LHCN-M2 (cell line): ENCODE data around the gene KCNAB3. TPM values are rescaled to one million over a fixed set of nuclear protein-coding genes. Genes with fewer than 3 reads are reported as not detected.
A peak's percentile ranks its signal among the peaks of the same experiment; 100 is the strongest.
"Not testable (repeated sequence)": the region's sequence is repeated elsewhere in the genome, so short reads cannot be mapped to it uniquely, and the experiment has no call there.

ENCODE experiments used
- DNase-seq: peaks from one replicate; pipeline ENCODE4 v3.0.0-alpha.2; 2012; ENCODE audit warnings: low read depth
- polyA plus RNA-seq: library from polyadenylated mRNA; unstranded; fragments of >200 nt; gene quantifications from one replicate; pipeline ENCODE4 v1.2.1, GENCODE V29; 2012; ENCODE audit warnings: missing spikeins
- total RNA-seq: library from RNA; depleted of rRNA; stranded (reverse); fragments of >200 nt; gene quantifications from 2 replicates; pipeline ENCODE4 v1.2.3, GENCODE V29; 2014; rRNA removed

Gene KCNAB3
- total RNA-seq: 0.32 and 0.46 TPM in 2 replicates
- polyA plus RNA-seq: 0.38 TPM

DNA sequence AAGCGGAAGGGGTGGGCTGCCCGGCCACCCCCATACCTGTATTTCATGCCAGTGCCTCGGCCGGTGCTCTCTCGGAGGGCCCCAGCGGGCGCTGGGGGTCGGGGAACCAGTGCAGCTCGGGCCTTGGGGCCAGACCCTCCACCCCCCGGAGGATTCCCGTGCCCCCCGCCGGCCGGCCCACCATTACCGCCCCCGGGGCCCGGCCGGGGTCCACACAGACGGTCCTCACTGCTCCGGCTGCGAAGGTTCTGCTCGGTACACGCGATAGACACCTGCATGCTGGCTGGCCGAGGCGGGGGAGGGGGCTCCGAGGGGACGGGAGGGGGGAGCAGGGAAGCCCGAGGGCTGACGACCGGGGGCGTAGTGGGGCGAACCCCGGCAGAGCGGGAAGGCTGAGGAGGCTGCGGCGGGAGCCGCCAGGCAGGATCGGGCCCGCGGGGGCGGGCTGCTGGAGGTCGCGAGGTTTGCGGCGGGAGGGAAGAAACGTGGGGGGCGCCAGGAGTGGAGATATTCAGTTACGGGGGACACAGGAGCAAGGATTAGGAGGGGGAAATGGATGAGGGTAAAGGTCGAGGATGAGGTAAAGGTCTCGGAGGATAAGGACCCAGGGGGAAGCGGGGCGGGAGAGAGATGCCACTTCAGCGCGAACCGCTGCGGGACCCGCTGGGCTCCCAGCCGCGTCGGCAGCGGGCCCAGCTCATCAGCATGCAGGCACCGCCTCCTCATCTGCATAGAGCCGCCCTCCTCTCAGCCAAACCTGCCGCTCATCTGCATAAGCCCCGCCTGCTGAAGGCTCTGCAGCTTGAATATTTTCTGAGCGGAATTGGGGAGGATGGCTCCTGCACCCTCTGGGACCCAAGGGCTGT lies at the start of gene KCNAB3:
TSS of gene KCNAB3 (minus strand) at position 699 of the 866 bp plus-strand sequence. CDS start at position 278, 421 bp downstream.
- peak; percentile 2 for DNase-seq

GRCh38 chr17:7977805-7978204 lies 48.1 kb upstream of the KCNAB3 start:
- no peak for DNase-seq

- DNase-seq: no peak
These were observed 47.4 kb upstream of the KCNAB3 start for GRCh38 chr17:7977039-7977438.

- DNase-seq: no peak
These were observed 45.0 kb upstream of the KCNAB3 start for GRCh38 chr17:7974638-7975131.

- DNase-seq: peak; percentile 17
These were observed 42.6 kb upstream of the KCNAB3 start for GRCh38 chr17:7972131-7972785.

GRCh38 chr17:7971651-7972050 lies 42.0 kb upstream of the KCNAB3 start:
- DNase-seq: no peak

DNA sequence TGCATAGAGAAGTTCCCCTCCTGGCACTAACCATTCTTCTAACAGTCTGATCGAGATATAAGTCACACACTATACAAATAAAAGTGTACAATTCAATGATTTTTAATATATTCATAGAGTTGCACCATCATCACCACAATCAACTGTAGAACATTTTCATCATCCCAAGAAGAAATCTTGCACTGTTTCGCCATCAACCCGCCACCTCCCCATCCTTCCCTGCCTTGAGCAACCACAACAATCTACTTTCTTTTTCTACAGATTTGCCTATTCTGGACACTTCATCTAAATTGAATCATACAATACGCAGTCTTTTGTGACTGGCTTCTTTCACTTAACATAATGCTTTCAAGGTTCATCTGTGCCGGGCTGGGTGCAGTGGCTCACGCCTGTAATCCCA lies 39.8 kb upstream of the KCNAB3 start:
- peak; percentile 19 for DNase-seq

DNA sequence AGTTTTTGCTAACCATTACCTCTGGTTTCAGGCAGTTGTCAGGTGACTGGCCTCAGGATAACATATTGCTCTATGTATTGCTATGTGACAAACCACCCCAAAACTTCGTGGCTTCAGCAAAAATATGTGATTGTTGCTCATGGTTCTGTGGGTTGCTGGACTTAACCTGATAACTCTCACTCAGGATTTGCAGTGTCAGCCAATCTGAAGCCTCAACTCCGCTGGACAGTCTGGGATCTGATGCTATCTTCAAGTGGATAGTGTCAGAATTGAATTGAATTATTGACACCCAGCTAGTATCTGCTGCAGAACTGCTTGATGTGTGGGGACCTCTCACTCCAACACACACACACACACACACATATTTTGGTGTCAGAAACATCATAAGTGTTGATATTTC lies 38.1 kb upstream of the KCNAB3 start:
- no peak for DNase-seq

DNA sequence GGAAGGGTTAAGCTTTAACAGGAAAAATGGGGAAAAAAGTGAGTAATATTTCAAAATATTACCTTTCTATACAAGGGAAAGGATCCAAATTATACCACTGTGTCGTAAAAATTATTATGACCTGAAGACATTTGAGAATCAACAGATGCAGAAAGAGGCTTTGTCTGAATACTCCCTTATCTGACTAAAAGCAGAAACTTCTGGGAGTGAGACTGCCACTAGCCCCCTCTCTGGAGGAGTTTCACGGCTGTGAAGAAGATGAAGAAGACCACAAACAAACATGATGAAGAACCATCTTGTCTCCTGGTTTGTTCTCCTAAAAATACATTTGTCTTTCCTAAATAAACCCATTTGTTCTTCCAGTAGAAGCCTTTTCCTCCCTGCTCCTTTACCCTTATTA lies 31.8 kb upstream of the KCNAB3 start:
- no peak for DNase-seq

DNA sequence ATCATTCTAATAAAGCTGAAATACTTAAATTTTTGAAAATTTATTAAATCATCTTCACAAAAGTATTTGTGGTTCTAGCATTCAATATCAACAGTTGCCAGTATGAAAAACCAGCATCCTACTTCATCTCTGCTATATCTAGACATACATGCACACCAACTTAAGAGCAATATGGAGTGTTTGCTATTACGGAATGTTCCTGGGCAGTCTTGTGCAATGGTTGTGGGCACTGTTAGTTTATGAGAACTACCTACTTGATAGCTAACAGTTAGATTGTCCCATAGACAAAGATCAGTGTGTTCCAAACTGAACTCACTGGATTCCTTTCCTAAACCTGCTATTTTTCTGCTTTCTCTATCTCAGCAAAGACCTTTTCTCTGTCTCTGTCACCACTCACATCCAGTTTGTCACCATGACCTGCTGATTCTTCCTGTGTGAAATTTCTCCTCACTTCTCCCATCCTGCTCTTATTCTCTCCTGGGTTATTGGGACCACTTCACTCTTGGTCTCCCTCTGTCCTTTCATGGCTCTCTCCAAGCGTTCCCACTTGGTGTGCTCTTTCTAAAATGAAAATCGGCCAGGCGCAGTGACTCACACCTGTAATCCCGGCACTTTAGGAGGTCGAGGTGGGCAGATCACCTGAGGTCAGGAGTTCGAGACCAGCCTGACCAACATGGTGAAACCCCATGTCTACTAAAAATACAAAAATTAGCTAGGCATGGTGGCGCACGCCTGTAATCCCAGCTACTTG lies 30.0 kb upstream of the KCNAB3 start:
- peak; percentile 49 for DNase-seq

GRCh38 chr17:7956228-7956965 lies 26.7 kb upstream of the KCNAB3 start:
- DNase-seq: no peak

DNA sequence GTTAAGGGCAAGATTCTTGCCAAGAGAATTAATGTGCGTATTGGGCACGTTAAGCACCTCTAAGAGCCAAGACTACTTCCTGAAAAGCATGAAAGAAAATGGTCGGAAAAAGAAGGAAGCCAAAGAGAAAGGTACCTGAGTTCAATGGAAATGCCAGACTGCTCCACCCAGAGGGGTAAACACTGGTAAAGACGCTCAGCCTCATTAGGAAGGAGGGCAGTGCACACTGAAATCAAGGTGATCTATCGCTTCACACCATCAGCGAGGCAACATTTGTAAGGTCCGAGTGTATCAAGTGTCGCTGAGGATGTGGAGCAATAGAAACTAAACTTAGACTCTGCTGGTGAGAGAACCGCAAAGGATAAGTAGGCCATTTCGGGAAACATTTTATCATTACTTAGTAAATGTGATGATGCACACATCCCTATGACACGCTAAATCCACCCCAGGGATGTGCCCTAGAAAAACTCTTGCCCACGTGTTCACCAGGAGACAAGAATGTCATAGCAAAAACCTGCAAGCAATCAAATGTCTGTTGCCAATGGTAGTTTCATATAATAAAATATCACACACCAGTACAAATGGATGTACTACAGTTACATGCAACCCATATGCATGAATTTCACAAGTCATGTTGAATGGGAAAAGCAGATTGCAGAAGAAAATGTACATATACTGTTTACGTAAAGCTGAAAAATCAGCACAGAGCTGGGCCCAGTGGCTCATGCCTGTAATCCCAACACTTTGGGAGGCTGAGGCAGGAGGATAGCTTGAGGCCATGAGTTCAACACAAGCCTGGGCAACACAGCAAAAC lies 26.0 kb upstream of the KCNAB3 start:
- DNase-seq: no peak

DNA sequence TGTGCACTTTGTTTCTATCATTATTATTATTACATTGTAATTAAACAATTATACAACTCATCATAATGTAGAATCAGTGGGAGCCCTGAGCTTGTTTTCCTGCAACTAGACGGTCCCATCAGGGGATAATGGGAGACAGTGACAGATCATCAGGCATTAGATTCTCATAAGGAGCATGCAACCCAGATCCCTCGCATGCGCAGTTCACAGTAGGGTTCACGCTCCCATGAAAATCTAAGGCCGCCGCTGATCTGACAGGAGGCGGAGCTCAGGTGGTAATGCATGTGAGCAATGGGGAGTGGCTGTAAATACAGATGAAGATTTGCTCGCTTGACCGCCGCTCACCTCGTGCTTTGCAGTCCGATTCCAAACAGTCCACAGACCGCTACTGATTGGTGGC lies 23.6 kb upstream of the KCNAB3 start:
- DNase-seq: not testable (repeated sequence)

DNA sequence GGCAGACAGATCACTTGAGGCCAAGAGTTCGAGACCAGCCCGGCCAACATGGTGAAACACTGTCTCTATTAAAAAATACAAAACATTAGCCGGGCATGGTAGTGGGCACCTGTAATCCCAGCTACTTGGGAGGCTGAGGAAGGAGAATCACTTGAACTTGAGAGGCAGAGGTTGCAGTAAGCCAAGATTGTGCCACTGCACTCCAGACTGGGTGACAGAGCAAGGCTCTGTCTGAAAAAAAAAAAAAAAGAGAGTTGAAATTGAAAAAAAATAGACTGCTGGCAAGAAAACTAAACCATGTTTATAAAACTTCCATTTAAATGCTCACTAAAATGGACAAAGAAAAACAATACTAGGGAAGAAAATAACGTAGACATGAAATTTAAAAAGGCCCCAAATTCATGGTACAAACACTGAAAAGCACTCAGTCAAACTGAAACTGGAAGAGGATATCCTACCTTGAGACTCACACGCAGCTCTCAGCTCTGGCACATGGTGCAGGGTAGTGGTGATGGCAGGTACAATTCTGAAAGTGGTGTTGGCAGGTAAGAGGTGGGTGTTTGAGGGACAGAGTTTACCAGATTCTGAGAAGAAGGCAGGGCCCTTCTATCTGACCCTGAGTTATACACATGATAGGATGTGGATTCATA lies 21.6 kb upstream of the KCNAB3 start:
- no peak for DNase-seq

- DNase-seq: no peak
These were observed 20.9 kb upstream of the KCNAB3 start for GRCh38 chr17:7950578-7950977.

DNA sequence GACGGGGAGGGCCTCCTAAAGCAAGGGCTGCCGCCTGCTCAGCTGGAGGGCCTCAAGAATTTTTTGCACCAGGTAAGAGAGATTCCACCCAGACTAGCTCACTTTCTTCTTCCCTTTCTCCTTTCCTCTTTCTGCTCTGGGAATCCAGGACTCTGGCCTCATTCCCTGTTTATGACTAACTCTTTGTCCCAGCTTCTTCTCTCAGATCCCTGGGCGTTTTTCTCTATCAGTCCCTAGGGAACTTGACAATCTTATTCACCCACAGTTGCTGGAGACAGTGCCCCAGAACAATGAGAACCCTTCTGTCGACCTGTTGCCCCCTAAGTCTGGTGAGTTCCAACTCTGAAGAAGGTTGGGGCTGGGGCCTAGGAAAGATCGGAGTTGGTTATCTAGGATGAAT lies 18.0 kb upstream of the KCNAB3 start:
- DNase-seq: no peak

DNA sequence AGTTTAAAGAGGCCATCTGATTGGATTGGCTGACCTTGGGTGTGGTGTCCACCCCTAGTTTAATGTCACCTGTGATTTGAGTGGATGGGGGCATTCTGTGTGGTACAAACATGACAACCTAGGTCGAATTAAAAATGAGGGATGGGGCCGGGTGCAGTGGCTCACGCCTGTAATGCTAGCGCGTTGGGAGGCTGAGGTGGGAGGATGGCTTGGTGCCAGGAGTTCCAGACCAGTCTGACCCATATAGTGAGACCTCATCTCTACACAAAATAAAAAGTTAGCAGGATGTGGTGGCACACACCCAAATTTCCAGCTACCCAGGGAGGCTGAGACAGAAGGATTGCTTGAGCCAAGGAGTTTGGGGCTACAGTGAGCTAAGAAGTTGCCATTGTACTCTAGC lies 16.8 kb upstream of the KCNAB3 start:
- no peak for DNase-seq

- DNase-seq: no peak
These were observed 16.0 kb upstream of the KCNAB3 start for GRCh38 chr17:7945651-7946050.

- no peak for DNase-seq
These were observed 14.7 kb upstream of the KCNAB3 start for GRCh38 chr17:7944326-7944725.

- no peak for DNase-seq
These were observed 13.6 kb upstream of the KCNAB3 start for GRCh38 chr17:7943291-7943690.
